Activated CD4-positive, alpha-beta T cell treated with anti-CD3 and anti-CD28 coated beads for 24 hours (primary cell): ENCODE measurements around the gene CARS1.

ENCODE experiments used
- DNase-seq, 2 donors: peaks; one replicate each; pipeline ENCODE4 v3.0.0-alpha.2; 2020; ENCODE audit warnings: low read depth in 2 of 2

CARS1 gene

DNA sequence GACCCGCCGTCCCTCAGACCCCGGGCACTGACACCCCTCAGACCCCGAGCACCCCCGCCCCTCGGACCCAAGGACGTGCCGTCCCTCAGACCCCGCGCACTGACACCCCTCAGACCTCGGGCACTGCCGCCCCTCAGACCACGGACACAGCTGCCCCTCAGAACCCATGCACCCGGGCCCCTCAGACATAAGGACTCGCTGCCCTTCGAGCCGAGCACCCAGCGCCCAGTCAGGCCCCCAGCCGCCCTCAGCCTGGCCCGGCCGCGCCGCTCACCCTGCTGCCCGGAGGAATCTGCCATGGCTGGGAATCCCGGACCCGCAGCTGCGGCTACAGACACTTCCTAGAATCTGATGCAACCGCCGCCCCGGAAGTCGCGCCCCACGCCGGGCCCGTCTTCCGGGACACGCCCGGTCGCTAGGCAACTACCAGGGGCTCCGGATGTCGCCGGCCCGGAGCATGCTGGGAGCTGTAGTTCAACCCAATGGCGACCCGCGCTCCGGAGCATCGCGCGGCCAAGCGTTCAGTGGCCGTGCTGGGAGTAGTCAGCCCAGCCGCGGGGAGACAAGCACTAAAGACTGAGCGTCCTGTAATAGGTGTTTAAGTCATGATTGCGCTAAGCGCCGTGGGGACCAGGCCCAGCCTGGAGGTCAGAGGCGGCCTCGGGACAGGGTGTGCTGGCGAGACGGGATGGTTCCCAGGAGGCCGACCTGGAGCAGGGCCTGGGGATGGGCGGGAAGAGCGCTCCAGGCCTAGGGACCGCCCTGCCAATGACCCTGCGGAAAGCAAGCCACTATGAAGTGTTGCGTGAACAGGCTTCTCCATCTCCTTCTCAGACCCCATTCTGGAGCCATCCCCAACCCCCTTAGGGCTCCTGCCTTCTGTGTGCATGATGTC is at the start of gene CARS1:
TSS of gene CARS1 (minus strand) at position 355 of the 895 bp plus-strand sequence. CDS start at position 299, 56 bp downstream.
- peak; percentile 90 to 92 for DNase-seq

DNA sequence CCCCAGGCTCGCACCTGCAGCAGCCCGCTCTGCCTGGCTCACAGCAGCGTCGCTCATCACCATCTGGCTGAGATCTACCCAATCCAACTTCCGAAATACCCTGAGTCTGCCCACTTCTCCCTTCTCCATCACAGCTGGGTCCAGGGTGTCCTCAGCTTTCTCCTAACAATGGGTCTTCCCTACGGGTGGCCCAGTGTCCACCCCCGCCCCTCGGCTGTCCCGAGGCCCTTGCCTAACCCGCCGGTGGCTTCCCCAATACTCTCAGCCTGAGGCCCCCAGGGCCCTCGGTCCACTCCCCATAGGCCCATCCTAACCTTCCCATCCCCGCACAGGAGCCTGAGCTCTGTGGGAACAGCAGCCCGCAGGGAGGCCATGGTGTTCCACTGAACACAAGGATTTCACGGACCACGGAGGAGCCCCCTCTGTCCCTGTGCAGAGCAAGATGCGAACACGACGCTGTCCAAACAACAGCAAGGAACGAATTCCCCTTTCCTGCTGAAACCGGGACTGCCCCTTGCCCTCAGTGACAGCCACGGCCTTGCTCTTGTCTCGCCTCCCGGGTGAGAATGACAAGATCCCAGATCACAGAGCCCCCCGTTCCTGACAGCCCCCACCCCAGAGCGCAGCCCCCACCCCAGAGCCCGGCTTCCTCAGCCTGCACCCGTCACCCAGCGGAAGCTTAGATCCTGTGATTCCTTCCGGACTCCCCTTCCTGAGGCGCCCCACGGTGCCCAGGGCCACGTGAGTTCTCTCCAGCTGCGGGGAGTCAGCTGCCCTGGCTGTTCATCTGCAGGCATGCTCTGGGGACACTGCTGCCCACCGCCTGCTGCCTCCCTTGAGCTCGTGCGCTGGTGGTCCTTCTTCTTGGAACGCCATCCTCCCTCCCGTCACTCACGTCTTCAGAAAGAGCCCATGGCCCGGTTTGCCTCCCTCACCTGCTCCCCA is 48.8 kb upstream of the CARS1 start:
- no peak for DNase-seq

DNA sequence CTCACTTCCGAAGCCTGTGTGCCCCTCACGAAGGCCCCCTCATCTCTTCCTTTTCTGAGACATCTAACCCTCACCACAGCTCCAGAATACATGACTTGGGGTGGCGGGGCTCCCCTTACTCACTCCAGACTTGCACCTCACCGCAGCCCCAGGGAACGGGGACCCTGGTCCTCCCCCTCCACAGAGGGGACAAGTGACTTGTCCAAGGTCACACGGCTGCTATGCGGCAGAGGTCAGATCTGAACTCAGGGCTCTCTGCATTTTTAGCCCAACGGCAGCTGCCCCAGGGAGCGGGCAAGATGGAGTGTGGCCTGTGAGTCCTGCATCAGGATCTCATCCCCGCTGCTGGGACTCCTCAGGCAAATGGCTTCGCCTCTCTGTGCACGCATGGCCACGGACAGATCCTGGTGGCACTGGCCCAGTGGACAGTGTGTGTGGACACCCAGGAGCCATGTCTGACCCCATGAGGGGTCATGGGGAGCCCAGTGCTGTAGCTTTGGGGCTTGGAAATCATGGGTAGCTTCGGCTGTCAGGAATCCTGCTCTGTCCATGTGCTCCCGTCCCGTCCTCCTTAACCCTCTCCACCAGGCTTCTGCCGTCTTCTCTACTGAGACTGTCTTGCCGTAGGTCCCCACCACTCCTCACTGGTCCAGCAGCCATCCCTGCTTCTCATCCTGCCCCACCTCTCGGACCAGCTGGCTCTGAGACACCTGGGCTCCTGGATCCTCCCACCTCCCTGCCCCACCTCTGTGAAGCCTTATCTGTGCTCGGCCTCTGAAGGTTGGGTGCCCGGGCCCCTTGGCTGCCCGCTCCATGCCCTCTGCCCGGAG is 48.0 kb upstream of the CARS1 start:
- no peak for DNase-seq

DNA sequence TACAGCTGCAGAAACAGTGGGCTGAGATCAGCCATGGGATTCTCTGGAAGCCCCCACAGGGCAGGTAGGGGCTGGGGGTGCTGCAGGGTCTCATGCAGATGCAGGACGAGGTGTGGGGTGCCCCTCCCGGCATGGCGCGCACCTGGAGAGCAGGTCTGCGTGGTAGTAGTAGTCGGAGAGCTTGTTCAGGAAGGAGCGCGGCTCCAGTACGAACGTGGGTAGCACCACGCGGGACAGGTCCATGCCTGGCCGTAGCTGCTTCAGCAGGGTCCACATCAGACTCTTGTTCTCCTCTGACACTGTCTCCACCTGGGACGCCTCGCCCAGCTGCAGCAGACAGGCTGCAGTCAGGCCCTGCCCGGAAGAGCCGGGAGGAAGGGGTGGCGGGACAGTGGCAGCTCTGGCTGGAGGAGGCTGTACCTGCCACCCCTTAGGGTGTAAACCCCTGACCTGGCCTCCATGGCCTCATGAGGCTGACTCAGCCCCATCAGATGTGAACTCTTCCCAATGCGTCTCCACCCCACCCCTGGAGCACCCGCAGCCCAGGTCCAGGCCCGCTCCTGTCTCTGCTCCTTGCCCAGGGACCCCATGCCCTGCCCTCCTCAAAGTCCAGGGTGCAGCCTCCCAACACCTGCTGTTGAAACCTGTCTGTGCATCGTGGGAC is 47.0 kb upstream of the CARS1 start:
- no peak for DNase-seq

DNA sequence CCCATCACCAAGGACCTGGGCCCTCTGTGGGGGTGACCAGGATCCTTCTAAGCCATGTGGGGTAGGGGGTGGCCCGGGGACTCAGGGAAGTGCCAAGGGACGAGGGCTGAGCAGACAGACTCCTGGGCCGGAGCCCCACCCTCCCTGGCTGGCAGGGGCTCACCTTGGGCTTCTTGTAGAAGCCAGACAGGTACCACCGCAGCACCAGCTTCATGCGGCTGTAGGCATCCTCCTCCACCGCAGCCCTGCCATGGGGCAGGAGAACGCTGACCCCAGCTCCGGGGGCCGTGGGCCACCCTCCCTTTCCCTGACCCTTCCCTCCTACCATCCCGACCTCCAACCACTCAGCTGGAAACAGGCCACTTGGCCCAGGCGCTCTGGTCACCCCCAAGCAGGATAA is 45.9 kb upstream of the CARS1 start:
- DNase-seq = no peak

DNA sequence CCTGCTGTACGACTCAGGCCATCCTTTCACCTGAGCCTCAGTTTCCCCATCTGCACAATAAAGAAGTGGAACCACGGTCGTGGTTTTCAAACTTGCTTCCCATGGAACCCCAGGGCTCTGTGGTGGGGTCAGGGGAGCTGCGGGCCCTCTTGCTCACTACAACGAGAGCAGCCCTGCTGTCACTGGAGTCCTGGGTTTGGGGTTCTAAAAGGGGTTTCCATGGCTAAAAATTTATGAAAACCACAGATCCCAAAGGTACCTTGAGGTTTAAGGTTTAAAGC is 45.4 kb upstream of the CARS1 start:
- no peak for DNase-seq

DNA sequence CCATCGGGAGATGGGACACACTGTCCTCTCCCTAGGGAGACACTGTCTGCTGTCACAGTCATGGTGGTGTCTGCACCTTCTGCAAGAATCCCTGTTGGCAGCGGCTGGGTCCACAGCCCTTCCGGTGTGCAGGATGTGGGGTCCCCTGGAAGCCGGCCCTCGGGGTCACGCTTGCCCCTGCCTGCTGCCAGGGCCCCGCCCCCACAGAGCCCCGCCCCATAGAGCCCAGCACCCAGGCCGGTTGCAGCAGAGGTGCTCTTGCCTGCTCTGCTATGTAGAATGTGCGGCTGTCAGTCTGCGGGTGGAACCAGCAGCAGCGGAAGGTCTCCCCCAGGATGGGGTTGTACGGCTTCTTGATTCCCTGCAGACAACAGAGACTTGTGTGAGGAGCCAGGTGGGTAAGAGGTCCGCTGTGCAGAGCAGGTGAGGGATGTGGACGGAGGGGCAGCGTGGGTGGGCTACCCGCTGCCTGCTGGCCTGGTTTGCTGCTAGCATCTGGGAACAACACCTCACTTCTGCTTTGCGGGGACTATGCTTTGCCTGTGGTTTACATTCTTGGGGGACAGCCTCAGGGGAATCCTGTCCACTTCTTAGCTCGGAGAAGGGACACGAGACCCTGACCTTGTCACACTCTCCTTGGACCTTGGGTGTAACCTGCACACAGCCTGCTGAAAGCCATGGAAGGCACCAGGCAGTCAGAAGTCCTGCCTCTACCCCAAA is 44.9 kb upstream of the CARS1 start:
- no peak for DNase-seq

DNA sequence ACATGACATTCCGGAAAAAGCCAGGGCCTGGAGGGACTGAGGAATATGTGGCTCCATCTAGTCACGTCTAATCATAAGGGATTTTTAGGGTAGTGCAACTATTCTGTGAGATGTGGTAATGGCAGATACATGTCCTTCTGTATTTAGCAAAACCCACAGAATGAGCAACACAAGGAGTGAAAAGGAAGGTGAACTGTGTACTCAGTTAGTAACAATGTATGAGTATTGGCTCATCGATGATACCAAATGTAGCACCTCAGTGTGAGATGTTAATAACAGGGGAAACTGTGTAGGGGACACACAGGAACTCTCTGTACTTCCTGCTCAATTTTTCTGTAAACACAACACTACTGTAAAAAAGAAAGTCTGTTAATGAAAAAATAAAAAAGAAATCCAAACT is 42.0 kb upstream of the CARS1 start:
- no peak for DNase-seq

DNA sequence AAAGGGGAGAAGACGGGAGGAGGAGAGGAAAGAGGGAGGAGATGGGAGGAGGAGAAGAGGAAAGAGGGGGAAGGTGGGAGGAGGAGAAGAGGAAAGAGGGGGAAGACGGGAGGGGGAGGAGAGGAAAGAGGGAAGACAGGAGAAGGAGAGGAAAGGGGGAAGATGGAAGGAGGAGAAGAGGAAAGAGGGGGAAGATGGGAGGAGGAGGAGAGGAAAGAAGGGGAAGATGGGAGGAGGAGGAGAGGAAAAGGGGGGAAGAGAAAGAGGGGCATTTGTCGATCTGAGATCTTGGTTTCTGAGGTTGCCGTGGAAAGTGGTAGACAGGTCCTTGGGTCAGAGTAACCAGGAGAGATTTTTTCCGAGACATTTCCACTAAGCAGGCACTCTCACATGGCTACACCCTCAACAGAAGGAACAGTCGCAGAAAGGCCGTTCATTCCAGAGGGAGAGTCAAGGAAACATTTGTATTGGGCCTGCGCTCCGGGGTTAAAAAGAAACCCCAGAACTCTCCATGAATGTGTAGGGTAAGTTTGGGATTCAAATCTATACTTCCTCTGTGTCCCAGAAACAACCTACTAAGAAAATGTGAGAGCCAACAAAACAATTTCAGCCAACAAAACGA is 39.8 kb upstream of the CARS1 start:
- no peak for DNase-seq

DNA sequence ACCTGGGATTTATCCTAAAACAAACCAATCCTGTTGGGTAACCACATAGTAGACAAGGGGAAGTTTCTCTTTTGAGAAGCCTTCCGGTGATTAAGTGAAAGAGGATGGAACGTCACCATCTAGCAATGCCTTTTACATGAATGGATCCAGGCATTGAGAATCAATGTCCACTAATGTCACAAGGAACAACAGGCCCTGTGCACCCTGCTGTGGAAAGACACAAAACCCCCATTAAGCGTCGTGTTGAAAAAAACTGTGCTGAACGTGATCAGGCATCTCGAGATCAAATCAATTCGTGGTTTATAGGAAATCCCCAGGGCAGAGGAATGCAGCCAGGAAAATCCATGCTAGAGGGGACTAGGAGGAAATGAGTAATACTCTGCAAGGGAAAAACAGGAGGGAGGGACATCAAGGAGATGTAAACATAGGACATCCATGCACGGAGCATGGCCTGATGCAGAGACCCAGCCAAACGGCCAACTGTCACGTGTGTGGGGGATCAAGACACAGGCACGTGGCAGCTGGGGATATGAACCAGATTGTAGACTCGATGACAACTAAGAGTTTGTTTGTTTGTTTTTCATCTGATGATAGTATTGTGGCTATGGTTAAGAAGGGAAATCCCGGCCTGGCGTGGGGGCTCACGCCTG is 38.6 kb upstream of the CARS1 start:
- DNase-seq = no peak

DNA sequence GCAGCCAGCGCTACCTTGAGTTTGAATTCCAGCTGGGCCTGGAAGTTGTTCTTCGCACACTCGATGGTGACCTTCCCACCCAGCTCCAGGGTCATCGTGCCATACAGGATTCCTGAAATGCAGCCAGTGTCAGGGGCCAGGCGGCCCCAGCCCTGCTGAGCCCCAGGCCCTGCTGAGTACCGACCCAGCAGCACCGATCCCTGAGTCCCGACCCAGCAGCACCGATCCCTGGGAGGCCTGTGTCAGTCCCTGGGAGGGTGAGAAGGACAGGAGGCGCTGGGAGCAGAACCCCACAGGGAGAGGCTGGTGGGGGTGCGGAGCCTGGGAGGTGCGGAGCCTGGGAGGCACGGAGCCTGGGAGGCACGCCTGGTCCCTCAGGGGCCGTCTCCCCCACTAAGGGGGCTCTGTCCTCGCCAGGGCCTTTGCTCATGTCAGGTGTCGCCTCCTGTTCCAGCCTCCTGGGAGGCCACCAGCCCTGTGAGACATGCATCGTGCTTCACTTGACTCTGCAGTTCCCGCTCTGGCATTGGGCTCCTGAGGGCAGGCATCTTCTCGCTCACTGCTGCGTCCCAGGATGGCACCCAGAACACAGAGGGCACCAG is 37.1 kb upstream of the CARS1 start:
- no peak for DNase-seq

DNA sequence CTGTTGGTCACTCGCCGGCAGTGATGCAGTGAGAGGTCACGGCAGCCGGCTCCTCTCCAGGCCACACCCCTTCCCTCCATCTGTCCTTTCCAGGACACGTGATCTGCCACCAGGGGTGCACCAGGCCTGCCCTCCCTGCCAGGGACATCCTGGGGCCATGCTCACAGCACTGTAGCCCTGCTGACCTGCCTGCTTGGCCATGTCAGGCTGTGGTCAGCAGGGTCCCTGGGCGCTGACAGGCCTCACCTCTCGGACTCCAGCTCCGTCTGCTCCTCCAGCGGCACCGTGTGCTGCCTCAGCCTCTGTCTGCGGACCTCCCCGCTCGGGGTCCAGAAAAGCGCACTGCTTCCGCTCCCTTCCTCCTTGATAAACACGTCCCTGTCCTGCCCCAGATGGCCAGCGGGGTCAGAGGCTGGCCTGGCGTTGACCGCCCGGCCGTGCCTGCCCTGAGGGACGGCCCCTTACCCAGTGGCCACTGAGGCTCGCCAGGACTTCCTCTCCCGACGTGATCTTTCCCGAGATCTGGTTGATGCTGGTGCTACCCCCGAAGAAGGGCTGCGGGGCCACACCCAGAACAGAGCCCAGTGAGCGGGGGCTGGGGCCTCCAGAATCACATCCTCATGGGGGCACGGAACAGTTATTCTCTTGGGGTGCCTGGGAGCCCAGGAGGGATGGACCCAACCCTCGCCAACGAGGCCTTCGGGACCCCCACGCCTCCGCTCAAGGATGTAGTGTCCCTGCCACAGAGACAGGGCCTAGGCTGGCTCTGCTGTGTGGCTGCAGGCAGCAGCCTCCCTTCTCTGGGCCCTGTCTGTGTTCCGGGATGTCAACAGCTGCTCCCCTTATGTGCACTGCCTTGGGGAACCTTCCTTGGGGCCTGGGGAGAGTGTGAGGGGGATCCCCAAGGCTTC is 36.3 kb upstream of the CARS1 start:
- DNase-seq = no peak

DNA sequence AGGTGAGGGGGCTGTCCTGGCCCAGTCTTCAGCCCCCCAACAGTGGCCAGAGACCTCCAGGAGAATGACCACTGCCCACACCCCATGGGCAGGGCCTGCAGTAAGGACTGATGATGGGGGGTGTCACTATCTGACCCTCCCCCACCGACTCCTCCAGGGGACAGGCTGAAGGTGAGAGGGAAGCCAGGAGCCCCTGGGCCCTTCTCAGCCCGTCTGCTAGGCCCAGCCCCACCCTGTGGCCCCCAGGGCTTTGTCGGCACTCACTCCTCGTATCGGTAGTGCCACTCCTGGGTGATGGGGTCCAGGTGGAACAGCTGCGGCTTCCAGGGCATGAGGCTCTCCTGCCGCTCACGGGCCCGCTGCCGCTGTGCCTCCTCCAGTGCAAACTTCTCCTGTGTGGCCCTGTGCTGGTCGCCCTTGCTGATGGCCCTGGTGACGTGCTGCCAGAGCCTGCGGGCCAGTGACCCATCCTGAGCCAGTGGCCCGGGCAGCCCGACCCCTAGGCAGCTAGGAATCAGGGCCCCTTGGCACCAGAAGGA is 35.4 kb upstream of the CARS1 start:
- no peak for DNase-seq

DNA sequence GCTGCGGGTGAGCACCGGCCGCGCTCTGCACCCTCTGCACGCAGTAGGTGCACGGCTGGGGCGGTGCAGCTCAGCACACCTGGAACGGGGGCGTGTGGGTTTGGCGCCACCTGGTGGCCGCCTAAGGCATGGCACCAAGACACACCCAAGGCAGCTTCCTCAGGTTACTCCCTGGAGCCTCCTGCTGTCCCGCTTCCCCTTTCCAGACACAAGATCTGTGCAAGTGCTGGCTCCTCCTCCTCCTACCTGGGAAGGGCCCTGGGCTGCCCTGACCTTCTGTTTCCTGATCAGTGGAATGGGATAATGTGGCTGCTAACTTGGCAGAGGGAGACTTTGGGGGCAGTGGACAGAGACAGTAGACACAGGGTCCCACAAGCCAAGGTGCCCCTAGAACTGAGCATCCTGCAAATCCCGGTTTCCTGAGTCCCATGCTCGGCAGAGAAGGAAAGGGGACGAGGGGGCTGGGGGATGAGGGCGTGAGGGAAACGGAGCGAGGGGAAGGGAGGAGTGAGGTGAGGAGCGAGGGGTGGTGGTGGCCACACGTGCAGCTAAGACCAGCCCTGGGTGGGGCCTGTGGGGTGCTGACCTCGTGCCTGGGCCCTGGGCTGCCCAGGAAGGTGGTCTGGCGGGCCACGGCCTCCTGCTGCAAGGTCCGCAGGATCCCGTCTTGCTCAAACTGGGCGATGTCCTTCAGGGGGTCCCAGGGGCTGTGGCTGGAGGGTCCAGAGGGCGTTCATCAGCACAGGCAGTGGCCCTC is 34.8 kb upstream of the CARS1 start:
- DNase-seq = peak; percentile 50 to 64

DNA sequence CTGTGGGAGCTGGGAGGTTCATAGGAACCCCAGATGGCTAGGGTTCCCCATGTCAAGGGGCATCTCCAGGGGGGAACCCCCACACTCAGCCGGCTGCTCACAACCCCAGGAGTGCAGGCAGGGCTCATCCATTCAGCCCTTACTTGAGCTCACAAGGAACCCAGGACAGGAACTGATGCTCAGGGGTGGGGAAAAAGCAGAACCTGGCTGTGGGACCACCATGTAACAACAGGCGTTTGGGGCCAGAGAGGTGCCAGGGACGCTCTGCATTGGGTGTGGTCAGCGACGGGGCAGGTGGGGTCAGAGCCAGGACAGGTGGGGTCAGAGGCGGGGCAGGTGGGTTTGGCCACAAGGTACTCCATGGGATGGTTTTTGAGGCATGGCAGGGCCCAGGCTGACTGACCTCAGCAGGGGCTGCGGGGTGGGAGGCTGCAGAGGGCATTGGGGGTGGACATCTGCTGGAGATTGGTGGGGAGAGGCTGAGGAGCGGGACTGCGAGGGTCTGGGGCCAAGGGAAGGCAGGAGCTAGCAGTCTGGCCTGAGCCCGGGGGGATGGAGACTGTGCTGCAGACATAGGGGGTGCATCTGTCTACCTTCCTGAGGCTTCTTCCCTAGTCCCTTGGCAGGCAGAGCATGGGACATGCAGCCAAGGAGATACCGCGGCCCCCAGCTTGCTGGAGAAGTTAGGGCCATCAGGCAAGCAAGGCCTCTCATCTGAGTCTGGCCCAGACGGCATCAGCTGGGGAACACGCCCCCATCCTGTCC is 34.0 kb upstream of the CARS1 start:
- no peak for DNase-seq

DNA sequence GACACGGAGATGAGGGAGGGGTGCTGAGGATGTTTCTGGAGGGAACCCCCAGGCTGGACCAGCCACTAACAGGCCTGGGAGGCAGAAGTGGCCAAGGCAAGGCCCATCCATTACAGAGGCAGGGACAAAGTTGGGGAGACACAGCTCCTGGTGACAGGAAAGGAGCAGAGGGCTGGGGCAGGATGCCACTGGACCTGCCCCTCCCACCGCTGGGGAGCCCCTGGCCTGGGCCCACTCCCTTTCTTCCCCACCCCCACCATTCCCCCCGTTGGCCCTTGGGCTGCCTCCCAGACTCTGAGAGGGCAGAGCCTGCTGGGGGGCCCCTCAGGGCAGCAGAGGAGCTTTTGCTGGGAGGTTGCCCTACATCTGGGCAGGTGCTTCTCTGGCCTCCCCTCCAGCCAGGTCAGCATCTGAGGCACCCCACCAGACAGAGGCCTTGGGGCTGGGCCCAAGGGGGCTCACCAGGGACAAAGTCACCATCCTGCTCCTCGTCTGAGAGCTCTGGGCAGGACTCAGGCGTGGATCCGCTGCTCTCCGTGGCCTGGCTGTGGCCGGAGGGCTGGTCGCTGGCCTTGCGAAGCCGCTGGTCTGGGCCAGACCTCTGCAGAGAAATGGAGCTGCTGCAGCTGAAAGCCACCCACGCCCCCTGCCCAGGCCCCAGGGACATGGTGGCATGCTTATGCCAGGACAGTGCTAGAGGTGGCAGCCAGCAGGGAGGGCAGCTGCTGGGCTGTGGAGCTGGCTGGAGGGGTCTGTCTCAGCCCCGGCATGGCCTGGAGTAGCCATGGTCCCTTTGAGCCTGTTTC is 33.1 kb upstream of the CARS1 start:
- no peak for DNase-seq
